Motor neuron (in vitro differentiated cells): ENCODE results near the gene GLDN. TPM values are rescaled to one million over a fixed set of nuclear protein-coding genes. Genes with fewer than 3 reads are reported as not detected.

Experiments
- ATAC-seq, 8 experiments: fragments of 200-7000 bp; cut with Tn5 transposase; replicated peaks in 6 of 8; 2 replicates each; pipeline ENCODE4 v1.8.0; 2021; ENCODE audit warnings: mild to moderate bottlenecking in 8 of 8, moderate library complexity in 8 of 8
- H3K27ac ChIP-seq, 2 donors: fragments of 250-450 bp; sonication (Bioruptor Pico); 2 replicates each; pipeline ENCODE4 v1.9.0; 2021; ENCODE audit warnings: antibody characterized with exemption in 2 of 2, mild to moderate bottlenecking in 2 of 2, moderate library complexity in 1 of 2
- H3K4me1 ChIP-seq, 2 donors: fragments of 250-450 bp; sonication (Bioruptor Pico); replicated peaks in 1 of 2; 2 replicates each; pipeline ENCODE4 v1.6.1; 2021; ENCODE audit warnings: antibody characterized with exemption in 2 of 2, mild to moderate bottlenecking in 2 of 2, moderate library complexity in 1 of 2
- H3K4me3 ChIP-seq, 5 donors: fragments of 250-450 bp; sonication (Bioruptor Pico); 2 replicates each; pipeline ENCODE4 v1.9.0; 2021; ENCODE audit warnings: antibody characterized with exemption in 5 of 5, mild to moderate bottlenecking in 5 of 5, moderate library complexity in 4 of 5
- WGBS, 10 experiments: fragments of 450-650 bp; shearing (Covaris generic); methylation state at CpG; one replicate each; pipeline ENCODE4 v1.0.0; 2022; 5-methylcytosine and 5-hydroxymethylcytosine counted together
- in situ Hi-C, 9 experiments: fragments of 400-800 bp; cut with MboI; loops; one replicate each; pipeline ENCODE4 v1.15.0; 2021; ENCODE audit warnings: low sequenced_read_pairs in 9 of 9, low pct_unique_long_range_greater_than_20kb in 2 of 9; ENCODE audit not compliant: unreplicated experiment in 9 of 9
- total RNA-seq, 8 experiments: library from RNA; unstranded; fragments of 300-600 nt; gene quantifications; 2 replicates each; pipeline versions ENCODE4 v1.2.3 to v1.2.4, GENCODE V29; 2022

GLDN gene
- total RNA-seq, 8 experiments from 2014 or later: 0.20 to 17.0 (median 5.9) TPM

GRCh38 chr15:51368751-51369450, 27.4 kb downstream of the GLDN start:
- 18 to 100% (median 40%) methylated on average over 1 to 3 of the region's 3 CpGs; no CpG with 5 or more reads in 1 of the 10 experiments for WGBS, 10 experiments
- Histone ChIP-seq H3K27ac (no peak overlapping the region), H3K4me1 (no peaks in the 10 kb centered on the region), H3K4me3 (no peak overlapping the region)
- in situ Hi-C loops: no loop called here
- ATAC-seq: peak in 2 of 8 experiments; percentile 18 to 29

GRCh38 chr15:51369451-51369761, 28.0 kb downstream of the GLDN start:
- H3K4me1 ChIP-seq: no peaks in the 10 kb centered on the region
- no peak overlapping the region for H3K27ac ChIP-seq
- ATAC-seq: no peak
- in situ Hi-C loops: no loop called here
- 50 to 88% (median 71%) methylated on average over 1 of the region's 1 CpG; no CpG with 5 or more reads in 5 of the 10 experiments for WGBS, 10 experiments
- no peak overlapping the region for H3K4me3 ChIP-seq

GRCh38 chr15:51371266-51371665, 29.8 kb downstream of the GLDN start:
- no peaks in the 10 kb centered on the region for H3K4me1 ChIP-seq
- in situ Hi-C loops: no loop called here
- no peak for ATAC-seq
- H3K4me3 ChIP-seq: no peak overlapping the region
- no peak overlapping the region for H3K27ac ChIP-seq
- WGBS, 10 experiments: 0 to 100% (median 90%) methylated on average over 1 of the region's 1 CpG

GRCh38 chr15:51374131-51374530, 32.7 kb downstream of the GLDN start:
- peak in 1 of 8 experiments; percentile 39 for ATAC-seq
- H3K4me3 ChIP-seq: no peak overlapping the region
- H3K4me1 ChIP-seq: no peaks in the 10 kb centered on the region
- no peak overlapping the region for H3K27ac ChIP-seq
- in situ Hi-C loops: no loop called here

GRCh38 chr15:51375966-51376640, 34.6 kb downstream of the GLDN start:
- 20 to 100% (median 75%) methylated on average over 1 to 3 of the region's 3 CpGs; no CpG with 5 or more reads in 3 of the 10 experiments for WGBS, 10 experiments
- no peaks in the 10 kb centered on the region for H3K4me1 ChIP-seq
- in situ Hi-C loops: loop anchor here in 2 of 9 experiments (25.0 kb wide), 2 partner anchors 114 to 164 kb away; no protein-coding TSS in a partner anchor

GRCh38 chr15:51377038-51377786, 35.8 kb downstream of the GLDN start:
- Histone ChIP-seq H3K27ac (no peak overlapping the region), H3K4me3 (no peak overlapping the region), H3K4me1 (no peaks in the 10 kb centered on the region)
- 0 to 100% (median 77%) methylated on average over 1 to 13 of the region's 15 CpGs for WGBS, 10 experiments
- peak in 2 of 8 experiments; percentile 14 to 57 for ATAC-seq
- in situ Hi-C loops: loop anchor here in 2 of 9 experiments (25.0 kb wide), 2 partner anchors 115 to 165 kb away; no protein-coding TSS in a partner anchor

More at GRCh38 chr15:51375966-51376640, 34.6 kb downstream of the GLDN start:
- H3K27ac ChIP-seq: no peak overlapping the region
- H3K4me3 ChIP-seq: no peak overlapping the region
- ATAC-seq: no peak

- ATAC-seq: no peak
- in situ Hi-C loops: loop anchor here in 2 of 9 experiments (25.0 kb wide), 2 partner anchors 116 to 166 kb away; no protein-coding TSS in a partner anchor
- Histone ChIP-seq H3K4me1 (no peaks in the 10 kb centered on the region), H3K4me3 (no peak overlapping the region), H3K27ac (no peak overlapping the region)
- 22 to 100% (median 89%) methylated on average over 1 to 4 of the region's 4 CpGs; no CpG with 5 or more reads in 3 of the 10 experiments for WGBS, 10 experiments
These were observed 37.0 kb downstream of the GLDN start for GRCh38 chr15:51378406-51378805.

GRCh38 chr15:51379390-51379789, 37.9 kb downstream of the GLDN start:
- Histone ChIP-seq H3K4me1 (no peaks in the 10 kb centered on the region), H3K4me3 (no peak overlapping the region), H3K27ac (no peak overlapping the region)
- in situ Hi-C loops: loop anchor here in 2 of 9 experiments (25.0 kb wide), 2 partner anchors 117 to 167 kb away; no protein-coding TSS in a partner anchor
- WGBS, 10 experiments: 30 to 100% (median 71%) methylated on average over 1 to 4 of the region's 4 CpGs; no CpG with 5 or more reads in 1 of the 10 experiments
- no peak for ATAC-seq

- H3K4me1 ChIP-seq: no peaks in the 10 kb centered on the region
- H3K4me3 ChIP-seq: no peak overlapping the region
- in situ Hi-C loops: loop anchor here in 3 of 9 experiments (10.0 to 25.0 kb wide), 3 partner anchors 96 to 169 kb away; no protein-coding TSS in a partner anchor
- ATAC-seq: peak in 7 of 8 experiments; percentile 39 to 98 (median 90)
- WGBS, 10 experiments: 0 to 75% (median 23%) methylated on average over 1 to 10 of the region's 14 CpGs; no CpG with 5 or more reads in 2 of the 10 experiments
- H3K27ac ChIP-seq: no peak overlapping the region
These were observed 39.7 kb downstream of the GLDN start for GRCh38 chr15:51380999-51381806.

GRCh38 chr15:51382787-51383186, 41.3 kb downstream of the GLDN start:
- 0 to 53% (median 31%) methylated on average over 2 to 3 of the region's 4 CpGs; no CpG with 5 or more reads in 4 of the 10 experiments for WGBS, 10 experiments
- Histone ChIP-seq H3K27ac (no peak overlapping the region), H3K4me3 (no peak overlapping the region), H3K4me1 (peaks cover 0 to 1% of the 10 kb centered on the region in 2 donors)
- peak in 4 of 8 experiments; percentile 38 to 64 (median 52) for ATAC-seq
- in situ Hi-C loops: loop anchor here in 3 of 9 experiments (10.0 to 25.0 kb wide), 3 partner anchors 98 to 170 kb away; no protein-coding TSS in a partner anchor

- no peak for ATAC-seq
- in situ Hi-C loops: loop anchor here in 3 of 9 experiments (10.0 to 25.0 kb wide), 3 partner anchors 101 to 174 kb away; no protein-coding TSS in a partner anchor
- Histone ChIP-seq H3K4me1 (peaks cover 11 to 19% of the 10 kb centered on the region in 2 donors), H3K4me3 (no peak overlapping the region), H3K27ac (no peak overlapping the region)
- 40 to 100% (median 93%) methylated on average over 1 to 5 of the region's 8 CpGs; no CpG with 5 or more reads in 6 of the 10 experiments for WGBS, 10 experiments
These were observed 44.6 kb downstream of the GLDN start for GRCh38 chr15:51386029-51386428.

- 90 to 100% methylated on average over 1 to 4 of the region's 12 CpGs; no CpG with 5 or more reads in 8 of the 10 experiments for WGBS, 10 experiments
- Histone ChIP-seq H3K27ac (no peak overlapping the region), H3K4me3 (no peak overlapping the region), H3K4me1 (peaks cover 14 to 24% of the 10 kb centered on the region in 2 donors)
- in situ Hi-C loops: loop anchor here in 3 of 9 experiments (10.0 to 25.0 kb wide), 3 partner anchors 102 to 174 kb away; no protein-coding TSS in a partner anchor
- ATAC-seq: no peak
These were observed 45.0 kb downstream of the GLDN start for GRCh38 chr15:51386486-51386885.
